H1 (cell line): ENCODE data around the gene EPHA4. TPM values are rescaled to one million over a fixed set of nuclear protein-coding genes. Genes with fewer than 3 reads are reported as not detected.

Experiments
- CTCF ChIA-PET: fragments of 300-600 bp; sonication (Branson Sonifier 250); formaldehyde crosslinking; loops from one replicate; lab custom pipeline; 2021; ENCODE audit not compliant: partially characterized antibody; lab: Charles Lee
- POLR2A ChIA-PET: fragments of 300-600 bp; sonication (Branson Sonifier 250); formaldehyde crosslinking; loops from one replicate; lab custom pipeline; 2021; ENCODE audit warnings: inconsistent platforms; ENCODE audit not compliant: partially characterized antibody; lab: Charles Lee
- DNase-seq, 2 experiments: peaks; one replicate each; pipeline versions ENCODE4 v3.0.0 to v3.0.0-alpha.2; 2010 to 2022; ENCODE audit warnings: low spot score in 2 of 2, low read depth in 1 of 2, mixed read lengths in 1 of 2
- FAIRE-seq: peaks from 2 replicates; lab custom pipeline; 2011; peaks lifted over from hg19 to GRCh38; lab: Jason Lieb, UNC
- H2AFZ ChIP-seq: 2 replicates; pipeline ENCODE4 v1.8.1; 2012; ENCODE audit warnings: low read length, inconsistent platforms
- H2AK5ac ChIP-seq: 2 replicates; pipeline ENCODE4 v1.6.1; 2013; ENCODE audit warnings: low read depth, low read length
- H2BK120ac ChIP-seq: replicated peaks from 2 replicates; pipeline ENCODE3; 2013; ENCODE audit warnings: low read depth, low read length, inconsistent platforms
- H2BK12ac ChIP-seq: 2 replicates; pipeline ENCODE4 v1.6.1; 2013; ENCODE audit warnings: low read depth, low read length
- H2BK15ac ChIP-seq: 2 replicates; pipeline ENCODE4 v1.6.1; 2013; ENCODE audit warnings: low read length
- H2BK20ac ChIP-seq: 2 replicates; pipeline ENCODE4 v1.6.1; 2013; ENCODE audit warnings: low read length
- H2BK5ac ChIP-seq: 2 replicates; pipeline ENCODE4 v1.6.1; 2013; ENCODE audit warnings: low read depth, low read length
- H3K14ac ChIP-seq: 2 replicates; pipeline ENCODE4 v1.6.1; 2013; ENCODE audit warnings: inconsistent platforms; ENCODE audit not compliant: insufficient read length
- H3K18ac ChIP-seq: 2 replicates; pipeline ENCODE4 v1.6.1; 2013; ENCODE audit warnings: low read length; ENCODE audit errors: extremely low read depth
- H3K23ac ChIP-seq: 2 replicates; pipeline ENCODE4 v1.6.1; 2013; ENCODE audit warnings: inconsistent platforms; ENCODE audit not compliant: insufficient read length
- H3K23me2 ChIP-seq: 2 replicates; pipeline ENCODE4 v1.6.1; 2013; ENCODE audit warnings: low read depth, low read length
- H3K27ac ChIP-seq: 2 replicates; pipeline ENCODE4 v1.6.1; 2011; ENCODE audit warnings: low read depth, low read length, inconsistent platforms
- H3K27me3 ChIP-seq, 4 experiments: replicated peaks in 1 of 4; 1 replicate in 1 of 4; 2 replicates in 3 of 4; pipeline versions ENCODE4 v1.6.1 to v1.8.1; 2011 to 2013; ENCODE audit warnings: low read length in 3 of 4, mild to moderate bottlenecking in 3 of 4, inconsistent platforms in 2 of 4, mixed read lengths in 2 of 4, moderate library complexity in 1 of 4; ENCODE audit not compliant: control insufficient read depth in 3 of 4, insufficient read depth in 3 of 4; ENCODE audit errors: extremely low read depth in 1 of 4
- H3K36me3 ChIP-seq, 4 experiments: 2 replicates each; pipeline versions ENCODE4 v1.6.1 to v1.8.1; 2011 to 2013; ENCODE audit warnings: mild to moderate bottlenecking in 4 of 4, low read length in 3 of 4, moderate library complexity in 2 of 4, control low read depth in 1 of 4, inconsistent platforms in 1 of 4; ENCODE audit not compliant: insufficient read depth in 4 of 4, control insufficient read depth in 2 of 4
- H3K4ac ChIP-seq: replicated peaks from 2 replicates; pipeline ENCODE3; 2013; ENCODE audit warnings: low read length, low read depth, mixed read lengths, inconsistent platforms; ENCODE audit not compliant: insufficient read length
- H3K4me1 ChIP-seq, 4 experiments: replicated peaks in 1 of 4; 1 replicate in 1 of 4; 2 replicates in 3 of 4; pipeline versions ENCODE4 v1.6.1 to v1.8.1; 2011 to 2013; ENCODE audit warnings: low read length in 3 of 4, inconsistent platforms in 2 of 4, mixed read lengths in 1 of 4; ENCODE audit not compliant: insufficient read depth in 4 of 4, control insufficient read depth in 3 of 4
- H3K4me2 ChIP-seq, 2 experiments: 2 replicates each; pipeline versions ENCODE4 v1.6.1 to v1.8.1; 2011 to 2013; ENCODE audit warnings: low read depth in 2 of 2, low read length in 2 of 2, control low read depth in 1 of 2, inconsistent platforms in 1 of 2, mild to moderate bottlenecking in 1 of 2; ENCODE audit not compliant: insufficient read depth in 1 of 2
- H3K4me3 ChIP-seq, 4 experiments: fragments of 200-600, 300-600 bp in 1 of 4; sonication (generic), shearing (Covaris generic), sonication (Bioruptor Twin) in 1 of 4; 2 replicates each; pipeline versions ENCODE4 v1.5.1 to v1.8.1; 2011 to 2016; ENCODE audit warnings: low read length in 4 of 4, low read depth in 3 of 4, control low read depth in 2 of 4, inconsistent platforms in 2 of 4, mild to moderate bottlenecking in 2 of 4, mixed read lengths in 1 of 4, moderate library complexity in 1 of 4; ENCODE audit not compliant: insufficient read depth in 2 of 4; ENCODE audit errors: extremely low read depth in 1 of 4
- H3K56ac ChIP-seq: replicated peaks from 2 replicates; pipeline ENCODE3; 2013; ENCODE audit warnings: low read depth, mild to moderate bottlenecking, mixed read lengths, low read length, inconsistent platforms; ENCODE audit not compliant: insufficient read length
- H3K79me1 ChIP-seq: 2 replicates; pipeline ENCODE4 v1.6.1; 2013; ENCODE audit warnings: low read depth, low read length, control low read depth
- H3K79me2 ChIP-seq, 2 experiments: 2 replicates each; pipeline versions ENCODE4 v1.6.1 to v1.8.1; 2012 to 2013; ENCODE audit warnings: low read length in 2 of 2, mild to moderate bottlenecking in 2 of 2, inconsistent platforms in 1 of 2; ENCODE audit not compliant: insufficient read depth in 2 of 2, control insufficient read depth in 1 of 2
- H3K9ac ChIP-seq, 4 experiments: replicated peaks in 1 of 4; 1 replicate in 1 of 4; 2 replicates in 3 of 4; pipeline versions ENCODE4 v1.6.1 to v1.8.1; 2011 to 2013; ENCODE audit warnings: low read depth in 3 of 4, low read length in 3 of 4, control low read depth in 2 of 4, mild to moderate bottlenecking in 2 of 4, moderate library complexity in 2 of 4, inconsistent platforms in 1 of 4; ENCODE audit errors: extremely low read depth in 1 of 4
- H3K9me3 ChIP-seq, 2 experiments: 2 replicates each; pipeline versions ENCODE4 v1.6.1 to v1.8.1; 2012 to 2013; ENCODE audit warnings: mild to moderate bottlenecking in 2 of 2, moderate library complexity in 2 of 2, control low read depth in 1 of 2, inconsistent platforms in 1 of 2, low read depth in 1 of 2, low read length in 1 of 2, mixed read lengths in 1 of 2; ENCODE audit not compliant: insufficient read depth in 2 of 2
- H4K20me1 ChIP-seq, 2 experiments: replicated peaks in 1 of 2; 2 replicates each; pipeline versions ENCODE3 to v1.8.1; 2011 to 2013; ENCODE audit warnings: inconsistent platforms in 2 of 2, low read length in 2 of 2, mild to moderate bottlenecking in 1 of 2; ENCODE audit not compliant: insufficient read depth in 2 of 2, control insufficient read depth in 1 of 2
- H4K5ac ChIP-seq: 2 replicates; pipeline ENCODE4 v1.6.1; 2013; ENCODE audit warnings: low read length, low read depth, mixed read lengths, inconsistent platforms; ENCODE audit not compliant: insufficient read length
- H4K8ac ChIP-seq: 2 replicates; pipeline ENCODE4 v1.8.0; 2013; ENCODE audit warnings: mild to moderate bottlenecking, moderate library complexity, low read length, inconsistent platforms; ENCODE audit not compliant: insufficient read depth; ENCODE audit errors: extremely low read depth
- H4K91ac ChIP-seq: replicated peaks from 2 replicates; pipeline ENCODE3; 2013; ENCODE audit warnings: low read length, mixed read lengths, inconsistent platforms; ENCODE audit not compliant: insufficient read length
- CBX5 ChIP-seq: fragments of 300-800, 300-1000 bp; sonication (generic); IDR thresholded peaks from 2 replicates; pipeline ENCODE4 v1.7.1; 2016; ENCODE audit warnings: antibody characterized with exemption, low read length, low read depth
- EP300 ChIP-seq, 2 experiments: IDR thresholded peaks; 1 replicate in 1 of 2; 2 replicates in 1 of 2; pipeline ENCODE4 v1.6.1; 2011 to 2012; ENCODE audit warnings: low read depth in 2 of 2, low read length in 2 of 2, mild to moderate bottlenecking in 2 of 2, borderline replicate concordance in 1 of 2, inconsistent platforms in 1 of 2, moderate library complexity in 1 of 2
- GABPA ChIP-seq: IDR thresholded peaks from 2 replicates; pipeline ENCODE4 v1.6.1; 2011; ENCODE audit warnings: mild to moderate bottlenecking, low read length, moderate library complexity, borderline replicate concordance; ENCODE audit not compliant: insufficient read depth
- GTF2F1 ChIP-seq: IDR thresholded peaks from 2 replicates; pipeline ENCODE4 v1.6.1; 2012; ENCODE audit warnings: low read depth, low read length, improper control_type of control experiment, borderline replicate concordance
- KDM5A ChIP-seq: fragments of 200-600 bp; IDR thresholded peaks from 2 replicates; pipeline ENCODE4 v1.7.1; 2012; ENCODE audit warnings: mild to moderate bottlenecking, low read length, inconsistent platforms, mixed read lengths
- NRF1 ChIP-seq: IDR thresholded peaks from 2 replicates; pipeline ENCODE4 v1.6.1; 2011; ENCODE audit warnings: mild to moderate bottlenecking, low read depth, low read length, improper control_type of control experiment
- PHF8 ChIP-seq: fragments of 200-600 bp; sonication (generic); conservative IDR thresholded peaks from 2 replicates; pipeline ENCODE4 v1.7.1; 2012; ENCODE audit warnings: low read depth, mild to moderate bottlenecking, inconsistent platforms, low read length, moderate library complexity
- POU5F1 ChIP-seq: IDR thresholded peaks from 2 replicates; pipeline ENCODE4 v1.6.1; 2011; ENCODE audit warnings: low read depth, mild to moderate bottlenecking, low read length, moderate library complexity
- SIX5 ChIP-seq: IDR thresholded peaks from 2 replicates; pipeline ENCODE4 v1.6.1; 2011; ENCODE audit warnings: mild to moderate bottlenecking, low read depth, low read length
- SP1 ChIP-seq: IDR thresholded peaks from 2 replicates; pipeline ENCODE4 v1.6.1; 2011; ENCODE audit warnings: low read depth, low read length
- ZNF274 ChIP-seq: IDR thresholded peaks from 2 replicates; pipeline ENCODE4 v1.7.0; 2012; ENCODE audit warnings: low read length, borderline replicate concordance; ENCODE audit errors: extremely low read depth
- WGBS, 2 experiments: shearing (Covaris generic) in 1 of 2; methylation state at CpG; one replicate each; pipeline versions ENCODE4 v1.1.6 to v1.1.7; 2013 to 2015; ENCODE audit warnings: low lambda C conversion rate in 2 of 2, mixed read lengths in 2 of 2, inconsistent platforms in 1 of 2, low coverage in 1 of 2, missing lambda C conversion rate in 1 of 2; ENCODE audit not compliant: insufficient replicate concordance in 2 of 2, insufficient coverage in 1 of 2, insufficient read length in 1 of 2; ENCODE audit errors: extremely low coverage in 1 of 2, missing lambda C conversion rate in 1 of 2; 5-methylcytosine and 5-hydroxymethylcytosine counted together
- polyA plus RNA-seq, 7 experiments: library from polyadenylated mRNA; depleted of rRNA in 3 of 7; stranded (reverse) in 5 of 7; unstranded in 2 of 7; fragments of >200 nt in 5 of 7; fragments of 200-250 nt in 2 of 7; gene quantifications; 1 replicate in 5 of 7; 2 replicates in 1 of 7; 4 replicates in 1 of 7; pipeline versions ENCODE4 v1.2.1 to v1.2.3, GENCODE V29; 2011 to 2013; ENCODE audit warnings: missing spikeins in 2 of 7, mixed read lengths in 2 of 7
- total RNA-seq: library from RNA; stranded (reverse); fragmentation: NEBNext Ultra II Directional; extraction: Animal tissue kit (Norgen Biotek cat#: 25700); gene quantifications from 2 replicates; pipeline ENCODE4 v1.2.1, GENCODE V29; 2021
- TF ChIP-seq, protein P1 (sequence below): IDR thresholded peaks from 2 replicates; pipeline ENCODE4 v1.6.1; 2012; ENCODE audit warnings: inconsistent platforms
- TF ChIP-seq, protein P2 (sequence below): IDR thresholded peaks from 2 replicates; pipeline ENCODE4 v1.6.1; 2011; ENCODE audit warnings: low read length, improper control_type of control experiment

The EPHA4 gene
- total and polyA plus RNA-seq, 2 of the 8 experiments (the other 6 are each of a cell fraction or from before 2014, with no cell fraction given), result 4.3 to 5.7 TPM

GRCh38 chr2:221492636-221493035 is 79.5 kb downstream of the EPHA4 start:
- Histone ChIP-seq H3K4me3 (no peak overlapping the region), H4K8ac (no peak overlapping the region), H3K18ac (no peak overlapping the region), H3K4ac (no peak overlapping the region), H3K4me1 (peaks cover 0 to 5% (median 0%) of the 10 kb centered on the region in 4 experiments; a peak in 1 of 7 replicates), H3K27ac (no peak overlapping the region), H3K14ac (no peak overlapping the region), H3K4me2 (no peak overlapping the region), H2AFZ (no peak overlapping the region), H3K36me3 (no peaks in the 10 kb centered on the region), H3K79me2 (no peaks in the 10 kb centered on the region), H2BK12ac (no peak overlapping the region), H2AK5ac (no peak overlapping the region), H3K9me3 (no peaks in the 10 kb centered on the region), H3K27me3 (no peaks in the 10 kb centered on the region), H3K23ac (no peak overlapping the region), H4K91ac (no peak overlapping the region), H2BK5ac (no peak overlapping the region), H3K9ac (no peak overlapping the region), H2BK20ac (no peak overlapping the region), H3K79me1 (no peaks in the 10 kb centered on the region), H2BK120ac (no peak overlapping the region), H2BK15ac (no peak overlapping the region), H3K56ac (no peak overlapping the region), H4K20me1 (no peaks in the 10 kb centered on the region), H3K23me2 (no peaks in the 10 kb centered on the region), H4K5ac (no peak overlapping the region)
- DNase-seq (no peak), FAIRE-seq (no peak)
- CTCF ChIA-PET, result interaction anchor here (0.9 to 2.2 kb wide), 3 partner anchors 9 to 48 kb away, joined by 3 to 5 read pairs (median 4); no protein-coding TSS in a partner anchor
- 82% methylated on average over 4 of the region's 4 CpGs; no CpG with 5 or more reads in 1 of the 2 experiments for WGBS, 2 experiments
- POLR2A ChIA-PET, result interaction anchor here (0.8 kb wide), 1 partner anchor 13 kb away, joined by 3 read pairs; no protein-coding TSS in a partner anchor
- TF ChIP-seq KDM5A, result no peak
- no peak for TF ChIP-seq EP300 (IDR thresholded peaks at IDR 0.05; ENCODE audit: borderline replicate concordance in 1 of 2, low read depth in 2 of 2, low read length in 2 of 2)
- TF ChIP-seq ZNF274, result no peak
- no peak for TF ChIP-seq GABPA
- no peak for TF ChIP-seq NRF1
- TF ChIP-seq, protein P1, sequence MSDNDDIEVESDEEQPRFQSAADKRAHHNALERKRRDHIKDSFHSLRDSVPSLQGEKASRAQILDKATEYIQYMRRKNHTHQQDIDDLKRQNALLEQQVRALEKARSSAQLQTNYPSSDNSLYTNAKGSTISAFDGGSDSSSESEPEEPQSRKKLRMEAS, result no peak
- no peak for TF ChIP-seq GTF2F1
- TF ChIP-seq, protein P2, sequence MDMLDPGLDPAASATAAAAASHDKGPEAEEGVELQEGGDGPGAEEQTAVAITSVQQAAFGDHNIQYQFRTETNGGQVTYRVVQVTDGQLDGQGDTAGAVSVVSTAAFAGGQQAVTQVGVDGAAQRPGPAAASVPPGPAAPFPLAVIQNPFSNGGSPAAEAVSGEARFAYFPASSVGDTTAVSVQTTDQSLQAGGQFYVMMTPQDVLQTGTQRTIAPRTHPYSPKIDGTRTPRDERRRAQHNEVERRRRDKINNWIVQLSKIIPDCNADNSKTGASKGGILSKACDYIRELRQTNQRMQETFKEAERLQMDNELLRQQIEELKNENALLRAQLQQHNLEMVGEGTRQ, result no peak
- TF ChIP-seq PHF8, result no peak
- no peak for TF ChIP-seq POU5F1
- no peak for TF ChIP-seq CBX5
- no peak for TF ChIP-seq SP1
- no peak for TF ChIP-seq SIX5
